Pancreas (tissue), 10 donors: ENCODE data around the gene KRT13. TPM values are rescaled to one million over a fixed set of nuclear protein-coding genes. Genes with fewer than 3 reads are reported as not detected.

Experiments used
- ATAC-seq, 4 donors: fragments of 200-7000 bp; cut with Tn5 transposase; one replicate each; pipeline versions ENCODE4 v1.8.0 to v1.9.1; 2020; ENCODE audit warnings: mild to moderate bottlenecking in 4 of 4, moderate library complexity in 4 of 4
- DNase-seq, 6 donors: peaks; one replicate each; pipeline ENCODE4 v3.0.0-alpha.2; 2020
- FAIRE-seq: peaks from 2 replicates; lab custom pipeline; 2012; peaks lifted over from hg19 to GRCh38; lab: Jason Lieb, UNC
- H3K27ac ChIP-seq, 4 donors: fragments of 200-600 bp; sonication (generic); 1 replicate in 3 of 4; 2 replicates in 1 of 4; pipeline versions ENCODE4 v1.5.0 to v1.8.0; 2020
- H3K27me3 ChIP-seq, 4 donors: fragments of 200-600 bp; one replicate each; pipeline ENCODE4 v1.8.0; 2021
- H3K36me3 ChIP-seq, 3 donors: fragments of 200-600 bp; sonication (generic) in 1 of 3; one replicate each; pipeline versions ENCODE4 v1.5.0 to v1.8.0; 2020 to 2021
- H3K4me1 ChIP-seq, 3 donors: fragments of 200-600 bp; one replicate each; pipeline ENCODE4 v1.8.0; 2021
- H3K4me3 ChIP-seq, 4 donors: fragments of 200-600 bp; sonication (generic) in 2 of 4; one replicate each; pipeline versions ENCODE4 v1.5.0 to v1.8.0; 2020 to 2021
- H3K9me3 ChIP-seq, 4 donors: fragments of 200-600 bp; one replicate each; pipeline ENCODE4 v1.8.0; 2021
- CTCF ChIP-seq, 4 donors: fragments of 200-600 bp; sonication (generic) in 3 of 4; IDR thresholded peaks; one replicate each; pipeline versions ENCODE4 v1.5.0 to v1.8.0; 2021; ENCODE audit warnings: antibody characterized with exemption in 4 of 4
- WGBS, 2 donors: extraction: QIAGEN DNeasy Blood & Tissue Kit; methylation state at CpG; one replicate each; pipeline ENCODE4 v1.1.7; 2013; 5-methylcytosine and 5-hydroxymethylcytosine counted together
- intact Hi-C, 3 donors: fragments of 100-400 bp; cut with DNase I; formaldehyde crosslinking; loops; one replicate each; pipeline versions ENCODE4 v1.11.1 to v1.14.2; 2022
- polyA plus RNA-seq, 2 donors: library from polyadenylated mRNA; stranded (reverse); fragments of 200-250 nt; gene quantifications; one replicate each; pipeline ENCODE4 v1.2.3, GENCODE V29; 2013
- total RNA-seq, 6 donors: library from RNA; stranded (reverse); fragmentation: NEBNext Ultra II Directional in 4 of 6; extraction: Animal tissue kit (Norgen Biotek cat#: 25700) in 4 of 6; gene quantifications; one replicate each; pipeline versions ENCODE4 v1.2.1 to v1.2.4, GENCODE V29; 2021 to 2023
- donor health status: healthy with polysubstance abuse.
- donor health status: DM: no; HTN: no; CAD: no; lungs with moderate emphysema.
- donor health status: DM: no; HTN: no; CAD: no.
- donor health status: control.
- donor health status: control.
- donor health status: Bipolar disorder and iron deficiency.
- donor health status: DM: yes; HTN: yes; CAD: no.
- donor health status: DM: no; HTN: no; CAD: no.
- donor health status: DM: no; HTN: no; CAD: no.
- donor health status: DM: yes; HTN: yes; CAD: no.

The KRT13 gene
- total and polyA plus RNA-seq, 8 donors, result 0.39 to 11.9 (median 5.3) TPM; not detected in 5

GRCh38 chr17:41534899-41535546 lies 29.6 kb upstream of the KRT13 start:
- intact Hi-C loops, result no loop called here
- FAIRE-seq (no peak), ATAC-seq (no peak), DNase-seq (peak in 2 of 6 donors; percentile 9 to 28)
- H3K4me3 ChIP-seq, result no peak overlapping the region
- H3K27ac ChIP-seq, result no peak overlapping the region
- 59 to 71% methylated on average over 7 of the region's 7 CpGs for WGBS, 2 donors
- no peaks in the 10 kb centered on the region for H3K36me3 ChIP-seq
- no peak for TF ChIP-seq CTCF (IDR thresholded peaks at IDR 0.05)
- no peaks in the 10 kb centered on the region for H3K27me3 ChIP-seq
- H3K4me1 ChIP-seq, result no peaks in the 10 kb centered on the region
- H3K9me3 ChIP-seq, result no peaks in the 10 kb centered on the region

GRCh38 chr17:41533613-41534012 lies 28.2 kb upstream of the KRT13 start:
- H3K27me3 ChIP-seq, result no peaks in the 10 kb centered on the region
- DNase-seq (no peak), ATAC-seq (no peak), FAIRE-seq (no peak)
- WGBS, 2 donors, result 65 to 81% methylated on average over 7 of the region's 7 CpGs
- H3K4me1 ChIP-seq, result no peaks in the 10 kb centered on the region
- intact Hi-C loops, result no loop called here
- TF ChIP-seq CTCF (IDR thresholded peaks at IDR 0.05), result no peak
- H3K4me3 ChIP-seq, result no peak overlapping the region
- H3K9me3 ChIP-seq, result no peaks in the 10 kb centered on the region
- H3K36me3 ChIP-seq, result no peaks in the 10 kb centered on the region
- no peak overlapping the region for H3K27ac ChIP-seq

- WGBS, 2 donors, result 70 to 81% methylated on average over 9 of the region's 9 CpGs
- no peaks in the 10 kb centered on the region for H3K4me1 ChIP-seq
- H3K4me3 ChIP-seq, result no peak overlapping the region
- H3K27ac ChIP-seq, result no peak overlapping the region
- peaks cover 0 to 5% (median 0%) of the 10 kb centered on the region in 4 donors for H3K27me3 ChIP-seq
- no peaks in the 10 kb centered on the region for H3K36me3 ChIP-seq
- no peaks in the 10 kb centered on the region for H3K9me3 ChIP-seq
- intact Hi-C loops, result no loop called here
- no peak for TF ChIP-seq CTCF (IDR thresholded peaks at IDR 0.05)
- FAIRE-seq (no peak), ATAC-seq (no peak), DNase-seq (peak in 1 of 6 donors; percentile 7)
Observed at GRCh38 chr17:41532947-41533570, 27.6 kb upstream of the KRT13 start.

GRCh38 chr17:41531993-41532392 lies 26.6 kb upstream of the KRT13 start:
- no peak overlapping the region for H3K27ac ChIP-seq
- WGBS, 2 donors, result 23 to 26% methylated on average over 1 of the region's 1 CpG
- H3K36me3 ChIP-seq, result no peaks in the 10 kb centered on the region
- FAIRE-seq, result no peak
- no peak for TF ChIP-seq CTCF (IDR thresholded peaks at IDR 0.05)
- peaks cover 0 to 7% (median 0%) of the 10 kb centered on the region in 4 donors for H3K27me3 ChIP-seq
- H3K4me1 ChIP-seq, result no peaks in the 10 kb centered on the region
- DNase-seq, result no peak
- ATAC-seq, result no peak
- H3K9me3 ChIP-seq, result no peaks in the 10 kb centered on the region
- intact Hi-C loops, result no loop called here
- no peak overlapping the region for H3K4me3 ChIP-seq
